ENCODE measurements around the gene POU2F1. TPM values are rescaled to one million over a fixed set of nuclear protein-coding genes. Genes with fewer than 3 reads are reported as not detected.

POU2F1 gene
- total RNA-seq, 2 donors from 2014 or later = 48.6 to 49.4 TPM

DNA sequence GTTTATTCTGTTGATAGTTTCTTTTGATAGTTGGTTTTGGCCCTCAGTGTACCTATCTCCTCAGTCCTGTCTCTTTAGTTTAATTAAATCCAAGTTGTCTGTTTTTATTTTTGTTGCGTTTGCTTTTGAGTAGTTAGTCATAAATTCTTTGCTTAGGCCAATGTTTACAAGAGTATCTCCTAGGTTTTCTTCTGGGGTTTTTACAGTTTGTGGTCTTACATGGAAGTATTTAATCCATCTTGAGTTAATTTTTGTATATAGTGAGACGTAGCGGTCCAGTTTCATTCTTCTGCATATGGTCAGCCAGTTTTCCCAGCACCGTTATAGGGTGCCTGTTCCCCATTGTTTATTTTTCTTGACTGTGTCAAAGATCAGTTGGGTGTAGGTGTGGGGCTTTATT, 139.4 kb downstream of the POU2F1 start:
- H3K4me1 Mint-ChIP-seq = peaks cover 3% of the 10 kb centered on the region
- H3K4me3 Mint-ChIP-seq = no peak overlapping the region

DNA sequence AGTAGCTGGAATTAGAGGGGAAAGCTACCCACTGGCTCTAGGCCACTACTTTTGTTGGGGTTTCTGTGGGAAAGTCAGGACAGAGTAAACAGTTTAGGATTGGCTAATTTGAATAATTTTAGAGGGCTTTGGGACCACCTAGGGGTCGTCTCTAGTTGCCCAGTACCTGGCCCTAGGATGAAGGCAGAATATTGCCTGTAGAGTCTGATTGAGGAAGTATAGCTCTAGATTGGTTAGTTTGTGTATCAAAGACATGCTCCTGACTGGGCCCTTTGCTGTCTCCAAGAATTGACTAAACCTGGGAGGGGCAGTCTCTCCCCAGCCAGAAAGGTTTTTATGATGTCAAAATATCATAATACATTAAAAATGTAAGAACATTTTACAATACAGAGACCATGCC, 142.0 kb downstream of the POU2F1 start:
- H3K27me3 Mint-ChIP-seq (ENCODE audit: insufficient read depth) = no peaks in the 10 kb centered on the region
- H3K9me3 Mint-ChIP-seq = peaks cover 7% of the 10 kb centered on the region
- TF ChIP-seq, protein P1, sequence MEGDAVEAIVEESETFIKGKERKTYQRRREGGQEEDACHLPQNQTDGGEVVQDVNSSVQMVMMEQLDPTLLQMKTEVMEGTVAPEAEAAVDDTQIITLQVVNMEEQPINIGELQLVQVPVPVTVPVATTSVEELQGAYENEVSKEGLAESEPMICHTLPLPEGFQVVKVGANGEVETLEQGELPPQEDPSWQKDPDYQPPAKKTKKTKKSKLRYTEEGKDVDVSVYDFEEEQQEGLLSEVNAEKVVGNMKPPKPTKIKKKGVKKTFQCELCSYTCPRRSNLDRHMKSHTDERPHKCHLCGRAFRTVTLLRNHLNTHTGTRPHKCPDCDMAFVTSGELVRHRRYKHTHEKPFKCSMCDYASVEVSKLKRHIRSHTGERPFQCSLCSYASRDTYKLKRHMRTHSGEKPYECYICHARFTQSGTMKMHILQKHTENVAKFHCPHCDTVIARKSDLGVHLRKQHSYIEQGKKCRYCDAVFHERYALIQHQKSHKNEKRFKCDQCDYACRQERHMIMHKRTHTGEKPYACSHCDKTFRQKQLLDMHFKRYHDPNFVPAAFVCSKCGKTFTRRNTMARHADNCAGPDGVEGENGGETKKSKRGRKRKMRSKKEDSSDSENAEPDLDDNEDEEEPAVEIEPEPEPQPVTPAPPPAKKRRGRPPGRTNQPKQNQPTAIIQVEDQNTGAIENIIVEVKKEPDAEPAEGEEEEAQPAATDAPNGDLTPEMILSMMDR (conservative IDR thresholded peaks at IDR 0.05) = no peak
- peaks cover 5% of the 10 kb centered on the region for H3K36me3 ChIP-seq (ENCODE audit: control insufficient read depth, insufficient read depth, low read length)
- H3K27ac ChIP-seq (ENCODE audit: low read depth, low read length) = no peak overlapping the region
- DNase-seq = no peak
- H3K4me1 ChIP-seq (ENCODE audit: control insufficient read depth, insufficient read depth, low read length) = no peaks in the 10 kb centered on the region
- H3K4me3 Mint-ChIP-seq = no peak overlapping the region
- H3K4me1 Mint-ChIP-seq = peaks cover 3% of the 10 kb centered on the region
- no peaks in the 10 kb centered on the region for H3K27me3 ChIP-seq (ENCODE audit: control insufficient read depth, insufficient read depth, low read length, poor library complexity, severe bottlenecking)
- peaks cover 4% of the 10 kb centered on the region for H3K9me3 ChIP-seq (ENCODE audit: control insufficient read depth, low read length)
- H3K36me3 Mint-ChIP-seq (ENCODE audit: low read depth) = peaks cover 15% of the 10 kb centered on the region
- H3K9ac ChIP-seq (ENCODE audit: extremely low read depth, low read length, poor library complexity, severe bottlenecking) = no peak overlapping the region
- peak overlapping the region; percentile 16 for H3K27ac Mint-ChIP-seq
- no peak overlapping the region for H3K4me3 ChIP-seq (ENCODE audit: low read length)
- 86 to 90% methylated on average over 1 of the region's 1 CpG for WGBS, 2 experiments (ENCODE audit: insufficient coverage in 1 of 2, insufficient read length in 1 of 2)

More for the DNA sequence above, 139.4 kb downstream of the POU2F1 start:
- no peaks in the 10 kb centered on the region for H3K36me3 ChIP-seq (ENCODE audit: control insufficient read depth, insufficient read depth, low read length)
- WGBS, 2 experiments (ENCODE audit: insufficient coverage in 1 of 2, insufficient read length in 1 of 2) = 97 to 100% methylated on average over 3 to 4 of the region's 4 CpGs
- no peak overlapping the region for H3K4me3 ChIP-seq (ENCODE audit: low read length)
- DNase-seq = no peak
- H3K27ac ChIP-seq (ENCODE audit: low read depth, low read length) = no peak overlapping the region
- Mint-ChIP-seq H3K9me3 (peaks cover 7% of the 10 kb centered on the region), H3K27me3 (ENCODE audit: insufficient read depth) (no peaks in the 10 kb centered on the region), H3K27ac (no peak overlapping the region), H3K36me3 (ENCODE audit: low read depth) (peaks cover 4% of the 10 kb centered on the region)
- TF ChIP-seq, protein P1 (conservative IDR thresholded peaks at IDR 0.05) = no peak
- no peaks in the 10 kb centered on the region for H3K27me3 ChIP-seq (ENCODE audit: control insufficient read depth, insufficient read depth, low read length, poor library complexity, severe bottlenecking)
- no peak overlapping the region for H3K9ac ChIP-seq (ENCODE audit: extremely low read depth, low read length, poor library complexity, severe bottlenecking)
- H3K4me1 ChIP-seq (ENCODE audit: control insufficient read depth, insufficient read depth, low read length) = no peaks in the 10 kb centered on the region
- peaks cover 5% of the 10 kb centered on the region for H3K9me3 ChIP-seq (ENCODE audit: control insufficient read depth, low read length)

DNA sequence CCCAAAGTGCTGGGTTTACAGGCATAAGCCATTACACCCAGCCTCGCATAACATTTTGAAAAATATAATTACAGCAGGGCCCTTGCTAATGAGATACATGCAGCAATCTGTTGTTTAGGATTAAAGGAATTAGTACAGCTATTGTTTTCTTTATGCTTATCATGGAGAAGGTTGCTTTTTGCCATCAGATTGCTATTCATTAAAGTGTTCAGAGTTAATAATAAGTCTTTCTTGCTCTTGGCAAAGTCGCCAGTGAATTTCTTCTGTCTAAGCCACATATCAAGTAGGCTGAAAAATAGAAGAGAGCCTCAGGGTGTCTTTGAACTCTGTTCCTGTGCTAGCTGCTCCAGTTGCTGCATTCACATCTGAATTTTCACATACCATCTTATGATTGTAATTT, 144.1 kb downstream of the POU2F1 start:
- Histone ChIP-seq H3K9ac (ENCODE audit: extremely low read depth, low read length, poor library complexity, severe bottlenecking) (no peak overlapping the region), H3K27me3 (ENCODE audit: control insufficient read depth, insufficient read depth, low read length, poor library complexity, severe bottlenecking) (no peaks in the 10 kb centered on the region), H3K4me1 (ENCODE audit: control insufficient read depth, insufficient read depth, low read length) (no peaks in the 10 kb centered on the region), H3K36me3 (ENCODE audit: control insufficient read depth, insufficient read depth, low read length) (peaks cover 5% of the 10 kb centered on the region), H3K4me3 (ENCODE audit: low read length) (no peak overlapping the region), H3K27ac (ENCODE audit: low read depth, low read length) (no peak overlapping the region), H3K9me3 (ENCODE audit: control insufficient read depth, low read length) (no peaks in the 10 kb centered on the region)
- DNase-seq = no peak
- Mint-ChIP-seq H3K36me3 (ENCODE audit: low read depth) (peaks cover 13% of the 10 kb centered on the region), H3K4me1 (peaks cover 3% of the 10 kb centered on the region), H3K27ac (no peak overlapping the region), H3K27me3 (ENCODE audit: insufficient read depth) (no peaks in the 10 kb centered on the region), H3K9me3 (no peaks in the 10 kb centered on the region), H3K4me3 (no peak overlapping the region)
- TF ChIP-seq, protein P1 (conservative IDR thresholded peaks at IDR 0.05) = no peak
- WGBS, 2 experiments (ENCODE audit: insufficient coverage in 1 of 2, insufficient read length in 1 of 2) = 95% methylated on average over 2 of the region's 2 CpGs; no CpG with 5 or more reads in 1 of the 2 experiments

All from endodermal cell (in vitro differentiated cells).